T-helper 9 cell (primary cell): Measurements from ENCODE around the gene ZNF423.

ENCODE experiments used
- DNase-seq: peaks from one replicate; pipeline ENCODE4 v3.0.0-alpha.2; 2020

ZNF423 gene

GRCh38 chr16:49822649-49823370 lies 33.1 kb downstream of the ZNF423 start:
- DNase-seq: no peak

- no peak for DNase-seq
These were observed 34.2 kb downstream of the ZNF423 start for GRCh38 chr16:49821614-49822282.

- no peak for DNase-seq
These were observed 34.8 kb downstream of the ZNF423 start for GRCh38 chr16:49821156-49821555.

GRCh38 chr16:49817754-49818507 lies 38.0 kb downstream of the ZNF423 start:
- DNase-seq: no peak

DNA sequence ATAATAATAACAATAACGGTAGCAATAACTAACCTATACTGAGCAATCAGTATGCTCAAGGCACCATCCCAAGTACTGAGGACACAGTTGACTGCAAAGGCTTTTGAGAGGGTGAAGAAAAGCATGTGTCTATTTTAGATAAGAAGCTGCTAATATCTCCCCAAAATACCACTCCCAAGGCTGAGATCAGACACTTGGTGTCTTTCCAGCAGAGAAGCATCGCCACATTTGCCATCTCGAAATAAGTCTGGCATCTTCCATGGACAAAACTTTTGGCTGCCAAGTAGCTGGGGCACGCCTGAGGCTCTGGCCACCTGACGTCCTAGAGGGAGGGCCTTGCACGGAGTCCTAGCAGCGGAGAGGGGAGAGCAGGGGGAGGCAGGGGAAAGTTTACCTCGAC lies 39.0 kb downstream of the ZNF423 start:
- DNase-seq: no peak

GRCh38 chr16:49811644-49812334 lies 44.1 kb downstream of the ZNF423 start:
- DNase-seq: no peak

DNA sequence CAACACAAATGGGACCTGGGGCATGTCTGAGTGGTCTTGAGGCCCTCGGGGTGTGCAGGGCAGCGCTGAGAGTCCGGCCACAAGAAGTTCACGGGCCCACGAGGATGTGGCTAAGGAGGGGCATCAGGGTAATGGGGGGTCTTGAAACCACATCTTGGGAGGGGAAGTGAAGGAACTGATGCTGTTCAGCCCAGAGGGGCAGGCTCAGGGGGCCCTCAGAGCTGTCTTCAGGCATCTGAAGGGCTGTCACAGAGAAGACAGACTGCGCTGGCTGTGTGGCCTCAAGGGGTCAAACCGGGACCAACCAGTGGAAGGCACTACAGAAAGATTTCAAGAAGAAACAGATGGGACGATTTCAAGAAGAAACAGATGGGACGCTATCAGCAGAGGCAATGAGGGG lies 45.1 kb downstream of the ZNF423 start:
- DNase-seq: no peak

- DNase-seq: no peak
These were observed 46.4 kb downstream of the ZNF423 start for GRCh38 chr16:49809561-49809960.

GRCh38 chr16:49809062-49809461 lies 46.9 kb downstream of the ZNF423 start:
- no peak for DNase-seq

- no peak for DNase-seq
These were observed 49.5 kb downstream of the ZNF423 start for GRCh38 chr16:49806446-49806845.

DNA sequence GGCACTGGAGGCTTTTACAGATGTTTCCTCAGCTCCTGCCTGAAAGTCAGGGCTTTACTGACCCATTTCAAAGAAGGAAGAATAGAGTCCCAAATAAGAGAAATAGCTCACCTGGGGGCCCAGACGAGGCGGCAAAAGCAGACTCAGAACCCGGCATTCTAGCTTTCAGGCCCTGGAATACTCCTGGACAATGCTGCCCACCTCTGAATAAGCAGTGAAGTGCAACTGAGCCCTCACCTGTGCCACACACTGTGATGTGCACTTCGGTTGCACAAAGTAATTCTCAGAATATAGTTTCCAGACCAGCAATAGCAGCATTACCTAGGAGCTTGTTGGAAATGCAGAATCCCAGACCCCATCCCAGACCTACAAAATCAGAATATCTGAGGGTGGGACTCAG lies 54.6 kb downstream of the ZNF423 start:
- no peak for DNase-seq

- no peak for DNase-seq
These were observed 55.0 kb downstream of the ZNF423 start for GRCh38 chr16:49800876-49801275.

DNA sequence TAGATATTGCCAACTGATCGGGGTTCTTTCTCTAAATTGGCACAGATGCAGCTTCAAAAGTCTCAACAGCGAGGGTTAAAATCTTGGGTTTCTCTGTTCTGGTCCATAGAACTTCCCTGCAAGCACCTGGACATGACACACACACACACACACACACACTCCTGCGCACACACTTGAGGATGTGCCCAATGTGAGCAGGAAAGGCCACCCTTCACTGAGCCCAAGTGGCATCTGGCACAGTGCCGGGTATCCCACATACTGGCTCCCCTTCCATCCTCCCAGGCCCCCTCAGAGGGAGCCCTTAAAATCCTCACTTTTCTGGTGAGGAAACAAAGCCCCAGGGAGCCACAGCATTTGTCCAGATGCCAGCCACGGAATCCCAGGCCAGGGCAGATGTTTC lies 55.5 kb downstream of the ZNF423 start:
- no peak for DNase-seq

DNA sequence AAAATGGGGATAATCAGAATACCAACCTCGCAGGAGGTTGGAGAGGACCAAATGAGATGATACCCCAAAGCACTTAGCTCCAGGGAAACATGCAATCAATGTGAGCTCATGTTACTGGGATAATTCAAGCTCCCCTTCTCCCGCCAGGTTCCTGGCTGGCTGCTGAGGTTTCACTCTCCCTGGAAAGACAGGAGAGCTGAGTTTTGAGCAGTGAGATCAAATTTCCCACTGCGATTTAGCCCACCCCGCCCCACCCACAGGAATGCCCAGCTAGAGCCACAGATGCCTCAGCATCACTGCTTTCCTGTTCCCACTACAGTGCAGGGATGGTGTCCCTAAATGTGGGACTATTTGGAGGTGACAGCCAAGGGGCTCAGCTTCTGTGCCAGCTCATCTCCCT lies 56.7 kb downstream of the ZNF423 start:
- no peak for DNase-seq

DNA sequence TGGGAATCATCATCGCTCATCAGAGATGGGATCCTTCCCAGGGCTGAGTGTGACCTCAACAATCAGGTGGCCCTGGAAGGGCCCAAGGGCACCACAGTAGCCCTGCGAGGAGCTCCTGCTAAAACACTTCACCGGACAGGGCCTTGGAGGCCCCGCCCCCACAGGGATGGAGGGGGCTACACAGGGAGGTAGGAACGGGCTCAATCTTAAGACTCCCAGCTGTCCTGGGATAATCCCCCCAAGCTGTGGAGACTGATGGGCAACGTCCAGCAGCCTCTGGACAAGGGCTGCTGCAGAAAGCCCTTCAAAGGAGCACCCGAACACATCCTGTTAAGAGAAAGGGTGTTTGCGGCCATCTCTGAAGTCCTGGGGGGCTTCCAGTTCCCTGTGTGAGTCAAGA lies 60.4 kb downstream of the ZNF423 start:
- DNase-seq: no peak

DNA sequence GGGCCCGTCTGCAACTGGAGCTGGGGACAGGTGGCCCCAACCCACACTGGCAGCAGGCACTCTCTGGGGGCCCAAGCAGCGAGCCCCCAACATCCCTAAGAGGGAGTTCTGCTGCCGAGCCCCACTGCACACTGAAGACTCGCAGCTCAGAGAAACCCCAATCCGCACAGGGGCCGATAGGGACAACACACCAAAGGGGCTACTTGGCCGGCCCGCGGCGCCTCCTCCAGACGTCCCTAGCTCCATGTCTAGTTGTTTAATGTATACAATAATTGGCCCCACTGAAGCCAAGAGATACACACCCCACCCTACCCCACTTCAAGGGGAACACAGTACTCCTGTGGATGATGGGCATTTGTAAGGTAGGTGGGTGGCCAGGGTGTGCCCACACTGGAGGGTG lies 62.7 kb downstream of the ZNF423 start:
- no peak for DNase-seq

- DNase-seq: no peak
These were observed 66.3 kb downstream of the ZNF423 start for GRCh38 chr16:49789616-49790015.

DNA sequence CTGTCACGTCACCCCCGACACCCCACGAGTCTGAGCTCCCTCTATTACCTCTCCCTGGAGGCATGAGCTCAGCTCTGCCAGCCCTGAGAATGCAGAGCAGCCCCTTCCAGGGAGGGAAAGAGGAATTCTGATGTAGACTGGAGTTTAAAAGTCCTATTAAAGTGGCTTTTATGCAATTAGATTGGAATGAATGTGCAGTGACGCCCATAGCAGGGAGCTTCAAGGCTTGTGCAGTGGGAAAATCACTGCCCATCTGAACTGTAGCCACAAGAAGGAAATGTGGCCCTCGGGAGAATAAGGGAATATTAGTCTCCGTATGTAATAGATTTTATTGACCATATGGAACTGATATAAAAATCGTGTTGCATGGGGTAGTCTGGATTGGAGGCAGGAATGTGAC lies 66.9 kb downstream of the ZNF423 start:
- DNase-seq: no peak

DNA sequence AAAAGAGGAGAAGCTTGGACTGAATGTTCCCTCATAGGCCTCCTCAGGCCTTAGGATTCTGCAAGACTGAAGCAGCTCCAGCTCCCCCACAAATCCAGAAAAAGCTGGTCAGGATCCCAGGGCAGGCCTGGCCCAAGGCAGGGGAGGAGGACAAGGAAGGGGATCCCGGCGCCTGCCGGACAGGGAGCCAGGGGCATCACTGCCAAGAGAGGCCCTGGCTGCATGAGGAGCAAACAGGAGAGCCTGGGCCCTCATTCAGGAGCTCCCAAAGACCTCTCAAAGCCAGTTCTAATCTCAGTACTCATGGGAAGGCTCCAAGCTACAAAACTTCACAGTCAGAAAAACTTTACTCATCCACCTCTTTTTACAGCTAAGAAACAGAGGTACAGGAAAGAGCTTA lies 67.3 kb downstream of the ZNF423 start:
- DNase-seq: no peak

GRCh38 chr16:49786926-49787557 lies 68.9 kb downstream of the ZNF423 start:
- no peak for DNase-seq

DNA sequence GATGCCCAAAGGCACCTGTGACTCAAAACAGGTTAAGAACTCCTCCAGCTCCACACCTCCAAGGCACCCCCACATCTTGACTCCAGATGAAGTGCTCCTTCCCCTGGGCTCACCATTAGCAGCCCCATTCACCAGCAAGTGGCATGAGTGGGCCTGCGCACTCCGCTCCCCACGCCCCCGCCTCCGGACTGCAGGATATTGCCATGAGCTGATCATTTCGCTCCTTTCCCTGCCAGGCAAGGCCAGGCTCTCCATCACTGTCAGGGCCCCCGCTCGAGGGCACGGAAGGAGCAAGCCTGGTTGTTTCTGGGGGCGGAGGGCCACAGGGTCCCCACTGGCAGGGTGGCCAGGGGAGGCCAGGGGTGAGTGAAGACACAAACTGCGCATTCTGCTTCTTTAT lies 69.9 kb downstream of the ZNF423 start:
- DNase-seq: no peak

GRCh38 chr16:49782405-49782804 lies 73.5 kb downstream of the ZNF423 start:
- no peak for DNase-seq

DNA sequence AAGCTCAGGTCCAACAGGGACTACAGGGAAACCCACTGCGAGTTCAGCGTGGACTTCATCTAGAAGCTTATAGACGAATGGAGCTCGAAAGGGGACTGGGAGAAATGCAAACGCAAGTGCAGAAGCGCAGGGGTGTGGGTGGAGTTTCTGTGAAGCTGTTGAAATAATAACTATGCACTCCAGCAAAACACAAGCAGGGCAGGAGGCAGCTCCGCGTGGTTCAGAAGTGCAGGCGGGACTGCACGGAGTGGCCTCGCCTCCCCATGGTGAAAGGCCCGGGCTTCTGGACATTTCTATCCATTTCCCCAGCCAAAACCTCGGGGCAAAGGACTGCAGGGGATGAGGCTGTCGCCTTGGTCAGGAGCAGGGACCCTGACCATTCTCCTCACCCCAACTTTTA lies 74.5 kb downstream of the ZNF423 start:
- DNase-seq: no peak
